IPS DF 6.9 (cell line): Measurements from ENCODE around the gene SPCS2.
"Not testable (repeated sequence)": the region's sequence is repeated elsewhere in the genome, so short reads cannot be mapped to it uniquely, and the experiment has no call there.

Source experiments
- DNase-seq: peaks from one replicate; pipeline ENCODE4 v3.0.0-alpha.2; 2013; ENCODE audit warnings: low read depth, low spot score
- H3K27ac ChIP-seq: one replicate; pipeline ENCODE4 v1.5.1; 2013; ENCODE audit warnings: low read length, control low read depth
- H3K27me3 ChIP-seq: 2 replicates; pipeline ENCODE4 v1.6.1; 2013; ENCODE audit warnings: mild to moderate bottlenecking, low read length; ENCODE audit not compliant: control insufficient read depth, insufficient read depth
- H3K36me3 ChIP-seq: 2 replicates; pipeline ENCODE4 v1.6.1; 2013; ENCODE audit warnings: low read length; ENCODE audit not compliant: control insufficient read depth, insufficient read depth
- H3K4me1 ChIP-seq: 2 replicates; pipeline ENCODE4 v1.6.1; 2013; ENCODE audit warnings: low read length; ENCODE audit not compliant: control insufficient read depth, insufficient read depth
- H3K4me3 ChIP-seq: 2 replicates; pipeline ENCODE4 v1.5.1; 2013; ENCODE audit warnings: mild to moderate bottlenecking, low read length
- H3K9me3 ChIP-seq: 2 replicates; pipeline ENCODE4 v1.6.1; 2013; ENCODE audit warnings: low read length, inconsistent platforms; ENCODE audit not compliant: control insufficient read depth, insufficient read depth
- WGBS: extraction: QIAGEN DNeasy Blood & Tissue Kit; methylation state at CpG from one replicate; pipeline ENCODE4 v1.1.7; 2013; ENCODE audit warnings: mixed read lengths, missing lambda C conversion rate; ENCODE audit not compliant: insufficient read length, insufficient coverage; 5-methylcytosine and 5-hydroxymethylcytosine counted together

The SPCS2 gene

DNA sequence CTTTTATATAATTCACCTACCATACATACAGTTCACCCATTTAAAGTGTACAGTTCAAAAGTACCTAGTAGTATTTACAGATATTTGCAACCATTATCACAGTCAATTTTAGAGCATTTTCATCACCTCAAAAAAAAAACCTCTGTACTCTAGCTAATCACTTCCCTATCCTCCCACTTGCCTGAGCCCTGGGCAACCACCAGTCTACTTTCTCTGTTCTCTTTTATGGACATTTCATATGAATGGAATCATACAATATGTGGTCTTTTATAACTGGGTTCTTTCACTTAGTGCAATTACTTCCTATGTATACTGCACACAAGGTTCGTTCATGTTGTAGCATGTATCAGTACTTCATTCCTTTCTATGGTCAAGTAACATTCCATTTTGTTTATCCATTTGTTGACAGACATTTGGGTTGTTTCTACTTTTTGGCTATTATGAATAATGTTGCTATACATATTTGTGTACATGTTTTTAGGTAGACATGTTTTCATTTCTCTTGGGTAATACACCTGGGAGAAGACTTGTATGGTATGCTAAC, 21.9 kb downstream of the SPCS2 start:
- Histone ChIP-seq H3K36me3 (no peaks in the 10 kb centered on the region; the same call in 1 of the 2 replicates), H3K9me3 (no peaks in the 10 kb centered on the region), H3K4me3 (no peak overlapping the region), H3K27ac (no peak overlapping the region), H3K27me3 (no peaks in the 10 kb centered on the region), H3K4me1 (no peaks in the 10 kb centered on the region)
- no CpG with 5 or more reads among the region's 1 CpG for WGBS
- no peak for DNase-seq

DNA sequence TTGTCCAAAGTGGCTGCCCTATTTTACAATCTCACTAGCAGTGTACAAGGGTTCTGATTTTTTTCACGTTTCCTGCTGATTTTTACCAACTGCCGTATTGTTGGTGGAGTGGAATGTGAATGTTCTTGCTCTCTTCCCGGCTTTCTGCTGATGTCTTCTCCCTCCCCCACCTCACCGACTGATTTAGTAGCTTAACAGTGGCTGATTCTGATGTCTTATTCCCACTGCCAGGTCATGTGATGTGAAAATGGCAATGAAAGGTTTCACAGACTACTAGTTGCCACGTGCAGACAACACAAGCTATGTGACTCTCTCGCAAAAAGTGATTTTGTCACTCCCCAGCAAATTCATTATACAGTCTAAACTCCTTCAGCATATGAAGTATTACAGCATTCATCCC, 22.4 kb downstream of the SPCS2 start:
- no peak for DNase-seq
- no peaks in the 10 kb centered on the region for H3K9me3 ChIP-seq
- H3K27me3 ChIP-seq: no peaks in the 10 kb centered on the region
- no peak overlapping the region for H3K4me3 ChIP-seq
- no CpG with 5 or more reads among the region's 6 CpGs for WGBS
- no peaks in the 10 kb centered on the region for H3K4me1 ChIP-seq
- H3K36me3 ChIP-seq: no peaks in the 10 kb centered on the region; the same call in 1 of the 2 replicates
- no peak overlapping the region for H3K27ac ChIP-seq

DNA sequence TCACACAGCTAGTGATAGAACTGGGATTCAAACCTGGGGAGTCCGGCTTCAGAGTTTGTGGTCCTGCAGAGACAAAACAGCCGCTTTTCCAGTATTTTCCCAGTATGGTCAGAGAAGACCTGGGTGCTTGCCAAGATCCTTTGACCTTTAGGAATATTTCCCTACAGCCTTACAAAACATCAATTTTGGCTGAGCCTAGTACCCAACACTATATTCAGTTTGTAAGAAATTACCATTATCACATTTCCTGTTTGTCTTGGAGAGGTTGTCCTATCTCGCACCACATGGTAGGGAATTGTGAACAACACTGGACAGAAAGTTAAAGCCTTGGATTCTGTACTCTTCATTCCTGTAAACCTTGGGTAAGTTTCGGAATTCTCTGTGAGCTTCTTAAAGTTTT, 29.0 kb downstream of the SPCS2 start:
- no CpG with 5 or more reads among the region's 4 CpGs for WGBS
- Histone ChIP-seq H3K4me3 (no peak overlapping the region), H3K27ac (no peak overlapping the region), H3K4me1 (no peaks in the 10 kb centered on the region), H3K9me3 (no peaks in the 10 kb centered on the region), H3K36me3 (peaks cover 5% of the 10 kb centered on the region; the same call in 1 of the 2 replicates), H3K27me3 (no peaks in the 10 kb centered on the region)
- no peak for DNase-seq

DNA sequence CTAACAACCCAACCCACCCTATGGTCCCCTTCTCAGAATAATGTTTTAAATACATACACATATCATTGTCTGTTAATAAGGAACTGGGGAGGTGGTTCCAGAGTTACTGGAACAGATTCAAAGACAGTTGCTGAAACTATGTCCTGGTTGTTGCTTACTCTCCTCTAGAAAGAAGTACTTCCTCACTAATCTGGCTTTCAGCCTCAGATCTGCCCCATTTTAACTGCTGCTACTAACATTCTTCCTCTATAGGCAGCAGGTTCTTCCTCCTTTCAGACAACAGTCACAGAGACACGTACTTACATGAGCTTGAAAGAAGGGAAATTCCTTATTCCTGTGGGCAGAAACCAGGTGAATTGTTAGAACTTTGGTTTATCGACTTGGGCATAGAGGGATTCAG, 31.6 kb downstream of the SPCS2 start:
- H3K4me3 ChIP-seq: no peak overlapping the region
- H3K4me1 ChIP-seq: no peaks in the 10 kb centered on the region
- DNase-seq: no peak

DNA sequence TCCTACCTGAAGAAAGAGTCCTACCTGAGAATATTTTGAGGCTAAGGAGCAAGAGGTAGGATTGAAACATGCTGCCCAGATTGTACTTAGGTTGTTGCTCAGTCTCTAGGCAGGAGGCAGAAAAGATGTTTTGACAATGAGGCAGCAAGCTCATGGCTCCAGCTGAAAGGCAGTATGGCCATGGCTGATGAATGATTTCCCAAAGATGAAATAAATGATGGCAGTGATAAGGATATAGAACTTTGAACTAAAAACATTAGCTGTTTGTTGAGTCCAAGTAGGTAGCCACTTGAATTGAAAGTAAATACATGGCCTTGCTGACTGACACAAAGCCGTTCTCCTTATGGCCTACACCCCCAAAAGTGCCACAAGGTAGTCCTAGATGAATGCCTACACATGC, 32.8 kb downstream of the SPCS2 start:
- peaks cover 5% of the 10 kb centered on the region; the same call in 1 of the 2 replicates for H3K36me3 ChIP-seq
- no peaks in the 10 kb centered on the region for H3K27me3 ChIP-seq
- no peaks in the 10 kb centered on the region for H3K9me3 ChIP-seq
- H3K4me3 ChIP-seq: no peak overlapping the region
- DNase-seq: no peak
- no peak overlapping the region for H3K27ac ChIP-seq
- no CpG with 5 or more reads among the region's 1 CpG for WGBS
- H3K4me1 ChIP-seq: no peaks in the 10 kb centered on the region

More for the DNA sequence above, 31.6 kb downstream of the SPCS2 start:
- H3K27me3 ChIP-seq: no peaks in the 10 kb centered on the region
- H3K36me3 ChIP-seq: peaks cover 5% of the 10 kb centered on the region; the same call in 1 of the 2 replicates
- H3K27ac ChIP-seq: no peak overlapping the region
- H3K9me3 ChIP-seq: no peaks in the 10 kb centered on the region
- WGBS: no CpG with 5 or more reads among the region's 2 CpGs

DNA sequence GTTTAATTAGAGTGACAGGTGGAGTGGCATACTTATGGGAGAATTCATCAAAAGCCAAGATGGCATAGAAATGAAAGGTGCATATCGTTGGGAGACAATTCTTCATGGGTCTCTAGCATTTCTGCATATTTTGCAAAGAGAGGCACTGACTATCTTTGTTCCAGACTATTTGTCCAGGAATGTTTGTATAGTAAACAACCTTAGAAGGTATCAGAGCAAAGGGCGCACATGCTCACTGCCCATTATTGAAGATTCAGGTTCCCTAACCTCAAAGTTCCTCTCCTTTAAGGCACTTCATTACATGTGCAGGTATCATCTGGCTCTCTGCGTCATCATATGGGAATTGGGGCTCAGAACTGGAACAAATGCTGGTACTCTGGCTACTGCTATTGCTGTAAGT, 35.0 kb downstream of the SPCS2 start:
- WGBS: no CpG with 5 or more reads among the region's 3 CpGs

DNA sequence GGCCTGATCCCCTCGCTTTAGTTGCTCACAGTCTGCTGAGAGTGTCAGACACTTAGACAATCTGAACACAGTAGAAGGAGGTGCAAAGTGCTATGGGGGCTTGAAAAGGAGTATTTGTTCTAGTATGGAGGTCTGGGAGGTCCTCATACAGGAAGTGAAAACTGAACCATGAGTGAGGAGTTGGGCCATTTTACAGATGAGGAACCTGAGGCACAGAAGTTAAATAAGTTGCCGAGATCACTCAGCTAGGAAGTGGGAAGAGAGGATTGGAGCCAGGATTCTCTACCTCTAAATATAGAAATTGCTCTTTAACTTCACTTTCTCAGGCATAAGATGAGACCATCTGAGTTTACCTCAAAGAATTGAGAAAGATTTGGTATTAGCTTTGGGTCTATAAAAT, 35.7 kb downstream of the SPCS2 start:
- no peaks in the 10 kb centered on the region for H3K27me3 ChIP-seq
- WGBS: no CpG with 5 or more reads among the region's 2 CpGs

More for the DNA sequence above, 35.0 kb downstream of the SPCS2 start:
- no peak overlapping the region for H3K27ac ChIP-seq
- no peaks in the 10 kb centered on the region for H3K9me3 ChIP-seq
- no peaks in the 10 kb centered on the region for H3K27me3 ChIP-seq
- no peaks in the 10 kb centered on the region for H3K4me1 ChIP-seq
- H3K4me3 ChIP-seq: no peak overlapping the region
- DNase-seq: no peak
- no peaks in the 10 kb centered on the region for H3K36me3 ChIP-seq

DNA sequence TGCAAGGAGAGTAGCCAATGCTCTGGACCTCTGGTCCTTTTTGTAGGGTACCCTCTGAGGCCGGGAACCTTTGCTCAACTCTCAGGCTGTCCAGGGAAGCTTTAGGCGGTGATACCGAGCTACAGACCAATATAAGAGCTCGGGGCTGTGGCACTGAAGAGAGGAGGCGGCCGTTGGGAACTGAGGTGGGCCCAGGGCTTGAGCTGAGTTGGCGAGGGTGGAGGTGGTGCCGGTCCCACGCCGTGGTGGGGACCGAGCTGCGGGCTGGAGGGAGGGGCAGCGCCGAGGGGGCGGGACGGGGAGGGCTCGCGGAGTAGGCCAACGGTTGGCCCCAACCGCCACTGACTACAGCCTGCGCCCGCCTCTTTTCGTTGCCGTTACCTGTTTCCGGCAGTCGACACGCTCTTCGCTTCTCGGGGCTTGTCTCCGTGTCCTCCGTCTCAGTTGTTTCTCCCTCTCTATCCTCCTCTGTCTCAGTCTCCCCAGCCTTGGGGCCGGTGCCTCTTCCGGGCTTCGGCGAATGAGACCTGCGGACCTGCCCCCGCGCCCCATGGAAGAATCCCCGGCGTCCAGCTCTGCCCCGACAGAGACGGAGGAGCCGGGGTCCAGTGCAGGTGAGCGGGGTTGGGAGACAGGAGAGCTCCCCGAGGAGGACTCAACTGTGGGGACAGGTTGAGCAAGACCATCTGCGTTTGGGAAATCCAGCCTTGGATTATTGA, 39.6 kb downstream of the SPCS2 start, which contains the start of gene NEU3:
TSS of gene NEU3 (plus strand) at position 393 of the 719 bp plus-strand sequence. CDS start at position 521, 128 bp downstream.
- WGBS: no CpG with 5 or more reads among the region's 46 CpGs

More for the DNA sequence above, 35.7 kb downstream of the SPCS2 start:
- H3K36me3 ChIP-seq: no peaks in the 10 kb centered on the region
- no peaks in the 10 kb centered on the region for H3K9me3 ChIP-seq
- no peak overlapping the region for H3K4me3 ChIP-seq
- no peak for DNase-seq
- H3K27ac ChIP-seq: no peak overlapping the region
- H3K4me1 ChIP-seq: no peaks in the 10 kb centered on the region

DNA sequence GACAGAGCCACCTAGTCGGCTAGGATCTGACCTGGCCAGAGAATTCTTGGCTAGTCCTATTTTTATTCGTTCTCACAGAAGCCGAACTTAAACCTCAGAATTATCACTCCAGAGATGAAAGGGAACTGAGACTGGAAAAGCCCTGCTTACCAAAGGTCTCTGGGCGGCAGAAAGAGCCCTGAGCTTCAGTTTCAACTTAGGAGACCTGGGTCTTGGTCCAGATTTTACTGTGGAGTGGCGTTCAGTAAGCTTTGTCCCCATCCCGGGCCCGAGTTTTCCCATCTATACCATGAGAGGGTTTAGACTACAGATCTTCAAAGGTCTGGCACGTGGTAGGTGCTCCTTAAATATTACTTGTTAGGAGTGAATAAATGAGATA, 40.2 kb downstream of the SPCS2 start:
- Histone ChIP-seq H3K4me3 (peak overlapping the region; percentile 71), H3K27me3 (no peaks in the 10 kb centered on the region), H3K27ac (no peak overlapping the region), H3K4me1 (no peaks in the 10 kb centered on the region), H3K9me3 (no peaks in the 10 kb centered on the region), H3K36me3 (no peaks in the 10 kb centered on the region)
- WGBS: no CpG with 5 or more reads among the region's 8 CpGs
- DNase-seq: no peak

More for the DNA sequence above, 39.6 kb downstream of the SPCS2 start, which contains the start of gene NEU3:
- Histone ChIP-seq H3K27ac (no peak within 1 kb of the TSS), H3K27me3 (no peaks in the 10 kb centered on the region), H3K36me3 (no peaks in the 10 kb centered on the region), H3K9me3 (no peaks in the 10 kb centered on the region), H3K4me1 (no peaks in the 10 kb centered on the region), H3K4me3 (peak within 1 kb of the TSS; percentile 71)
- DNase-seq: peak; percentile 57

DNA sequence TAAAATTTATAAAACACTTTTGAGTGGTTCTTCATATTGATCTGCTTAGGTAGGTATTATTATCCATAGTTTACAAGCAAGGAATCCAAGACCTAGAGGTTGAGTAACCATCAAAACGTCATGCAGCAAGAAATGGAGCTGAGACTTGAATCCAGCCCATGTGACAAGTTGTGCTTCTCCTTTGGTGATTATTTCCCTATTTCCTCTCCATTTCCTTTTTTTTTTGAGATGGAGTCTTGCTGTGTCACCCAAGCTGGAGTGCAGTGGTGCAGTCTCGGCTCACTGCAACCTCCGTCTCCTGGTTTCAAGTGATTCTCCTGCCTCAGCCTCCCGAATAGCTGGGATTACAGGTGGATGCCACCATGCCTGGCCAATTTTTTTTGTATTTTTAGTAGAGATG, 41.1 kb downstream of the SPCS2 start:
- not testable (repeated sequence) for H3K27ac ChIP-seq, H3K9me3 ChIP-seq, H3K36me3 ChIP-seq, H3K4me3 ChIP-seq, H3K27me3 ChIP-seq, H3K4me1 ChIP-seq, DNase-seq
- no CpG with 5 or more reads among the region's 4 CpGs for WGBS
